C1 segment of cervical spinal cord (tissue), 14 donors: Measurements from ENCODE around the gene SLC16A3.

Experiments
- DNase-seq, 14 donors: peaks; one replicate each; lab custom pipeline; 2025; lab: John Stamatoyannopoulos, UW

SLC16A3 gene

DNA sequence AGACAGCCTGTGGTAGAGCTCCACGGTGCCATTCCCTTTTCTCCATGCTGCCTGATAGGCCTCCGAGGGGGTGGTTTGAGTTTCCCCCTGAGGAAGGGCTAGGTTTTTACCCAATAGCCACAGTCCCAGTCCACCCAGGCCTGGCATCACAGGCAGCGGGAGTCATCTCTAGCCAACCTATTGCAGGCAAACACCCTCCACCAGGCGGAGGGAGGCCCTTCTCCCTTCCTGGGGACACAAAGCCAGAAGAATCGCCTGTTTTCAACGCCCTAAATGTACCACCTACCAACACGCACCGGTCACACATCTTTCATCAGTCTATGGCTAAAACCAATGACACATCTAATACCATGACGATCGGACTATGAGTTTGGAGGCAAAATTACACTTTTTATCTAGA, 37.3 kb downstream of the SLC16A3 start:
- DNase-seq = no peak

DNA sequence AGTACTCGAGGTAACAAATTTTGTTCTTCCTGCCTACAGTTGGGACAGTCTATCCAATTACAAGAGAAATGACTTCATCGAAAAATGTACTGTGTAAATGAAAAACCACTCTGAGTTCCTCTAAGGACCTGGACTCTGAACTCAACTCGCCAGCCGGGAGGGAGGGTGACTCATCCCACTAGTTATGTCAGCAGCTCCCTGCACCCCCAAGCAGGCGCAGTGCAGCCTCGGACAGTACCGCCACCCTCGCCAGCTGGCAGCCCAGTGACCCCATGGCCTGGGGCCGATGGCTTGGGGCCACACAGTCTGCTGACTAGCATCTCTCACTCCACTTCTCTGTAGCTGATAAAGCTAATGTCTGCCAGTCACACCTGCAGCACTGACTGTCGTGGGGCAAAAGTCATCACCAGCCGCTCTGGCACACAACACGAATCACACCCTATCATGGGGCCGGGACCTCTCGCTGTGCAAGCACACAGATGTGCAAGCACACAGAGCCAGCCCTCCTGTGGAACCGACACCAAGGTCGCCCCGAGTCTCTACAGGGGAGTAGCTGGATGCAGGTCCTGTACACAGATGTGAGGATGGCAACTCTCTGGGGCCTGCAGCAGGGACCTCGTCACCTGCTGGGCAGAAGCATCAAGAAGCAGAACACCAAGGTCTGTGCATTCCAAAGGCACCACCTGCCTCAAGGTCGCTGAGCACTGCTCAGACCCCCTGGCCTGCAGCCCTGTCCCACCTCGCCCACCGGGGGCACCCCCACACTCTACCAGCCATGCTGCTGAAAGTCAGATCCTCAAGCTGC, 38.9 kb downstream of the SLC16A3 start:
- DNase-seq = peak in 13 of 14 donors; percentile 42 to 95 (median 82)

DNA sequence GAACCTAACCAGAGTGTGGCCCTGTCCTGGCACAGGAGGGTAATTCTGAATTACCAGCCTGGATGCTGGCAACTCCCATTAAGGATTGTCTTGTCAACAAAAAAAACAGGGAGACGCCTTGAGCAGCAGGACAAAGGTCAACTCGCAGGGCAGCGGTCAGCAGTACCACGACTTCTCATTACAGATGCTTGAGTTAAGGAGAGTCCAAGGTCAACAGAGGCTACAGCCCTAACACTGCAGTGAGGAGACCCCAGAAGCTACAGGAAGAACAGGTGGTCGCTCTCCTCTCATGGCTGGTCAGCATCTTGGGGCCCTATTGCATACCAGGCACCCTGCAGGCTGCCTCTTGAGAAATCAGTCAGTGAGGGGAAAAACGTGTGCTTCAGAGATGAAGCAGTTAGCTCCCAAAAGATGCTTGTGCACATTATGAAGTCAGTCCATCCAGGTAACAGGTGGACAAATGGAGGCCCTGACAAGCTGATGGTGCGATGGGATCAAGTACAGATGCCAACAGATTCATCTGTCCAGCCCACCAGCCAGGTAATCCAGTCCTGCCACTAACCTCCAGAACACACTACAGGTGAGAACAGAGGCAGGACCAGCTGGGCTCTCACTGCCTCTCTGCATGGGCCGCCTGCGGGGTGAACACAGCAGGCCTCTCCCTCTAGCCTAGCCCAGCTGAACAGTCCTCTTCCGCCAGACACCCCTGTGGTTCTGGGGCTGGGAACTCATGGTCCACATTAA, 40.5 kb downstream of the SLC16A3 start:
- DNase-seq = no peak

DNA sequence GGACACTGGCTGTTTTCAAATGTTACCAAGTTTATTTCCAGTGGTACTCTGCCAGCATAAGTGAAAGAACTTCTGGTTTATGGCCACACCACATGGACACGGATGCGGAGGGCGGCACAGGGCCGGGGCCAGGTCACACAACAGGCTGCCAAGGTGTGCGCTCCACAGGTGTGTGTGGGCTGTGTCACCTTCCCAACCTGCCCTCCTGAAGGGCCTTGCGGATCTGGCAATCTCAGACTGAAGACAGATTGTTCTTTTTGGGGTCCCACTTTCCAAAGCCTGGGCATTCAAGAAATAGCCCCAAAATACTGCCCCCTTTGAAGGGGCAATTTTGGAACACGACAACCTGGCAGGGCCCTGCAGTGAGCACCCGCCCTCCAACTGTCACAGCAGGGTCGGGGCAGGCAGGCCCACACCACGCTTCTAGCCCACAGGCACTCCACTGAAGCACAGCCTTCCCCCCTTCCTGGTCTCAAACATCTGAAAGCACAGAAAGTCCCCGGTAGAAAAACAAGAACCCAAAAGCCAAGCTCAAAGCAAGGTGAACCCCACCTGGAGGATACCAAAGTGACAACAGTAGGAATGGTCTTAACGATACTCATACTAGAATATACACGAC, 41.1 kb downstream of the SLC16A3 start:
- DNase-seq = no peak

DNA sequence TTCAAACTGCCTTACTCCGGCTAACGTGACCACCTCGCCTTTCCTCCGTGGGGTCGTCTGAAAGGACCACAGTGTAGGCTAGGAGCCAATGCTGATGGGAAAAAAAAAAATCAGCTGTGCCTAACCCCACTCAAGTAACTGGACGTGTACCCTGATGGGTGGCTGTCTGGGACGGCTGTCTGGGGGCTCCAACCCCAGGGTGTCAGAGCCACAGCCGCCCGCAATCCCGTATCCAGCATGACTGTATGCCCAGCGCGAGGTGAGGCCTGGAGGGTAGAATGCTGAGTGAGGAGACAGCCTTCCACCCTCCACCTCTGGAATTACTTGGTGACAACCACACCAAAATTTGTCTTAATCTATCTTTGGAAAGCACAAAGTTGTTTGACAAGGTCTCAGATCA, 41.8 kb downstream of the SLC16A3 start:
- no peak for DNase-seq

DNA sequence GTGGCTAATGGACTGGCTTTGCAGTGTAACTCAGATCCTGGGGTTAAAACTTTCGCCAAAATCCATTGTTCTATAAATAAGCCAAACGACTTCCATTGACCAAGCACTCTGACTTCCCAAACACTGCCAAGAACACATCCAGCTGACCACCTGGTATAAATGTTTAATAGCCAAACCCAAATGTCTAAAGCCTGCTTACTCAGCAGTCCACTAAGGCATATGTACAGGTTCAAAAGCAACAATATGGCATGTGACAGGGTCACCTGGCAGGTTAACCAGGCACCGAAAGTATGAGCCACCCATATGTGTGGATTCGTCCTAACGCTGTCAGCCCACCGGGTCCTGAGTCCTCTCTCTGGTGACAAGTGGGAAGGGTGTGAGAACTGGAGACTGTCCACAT, 42.6 kb downstream of the SLC16A3 start:
- DNase-seq = no peak

DNA sequence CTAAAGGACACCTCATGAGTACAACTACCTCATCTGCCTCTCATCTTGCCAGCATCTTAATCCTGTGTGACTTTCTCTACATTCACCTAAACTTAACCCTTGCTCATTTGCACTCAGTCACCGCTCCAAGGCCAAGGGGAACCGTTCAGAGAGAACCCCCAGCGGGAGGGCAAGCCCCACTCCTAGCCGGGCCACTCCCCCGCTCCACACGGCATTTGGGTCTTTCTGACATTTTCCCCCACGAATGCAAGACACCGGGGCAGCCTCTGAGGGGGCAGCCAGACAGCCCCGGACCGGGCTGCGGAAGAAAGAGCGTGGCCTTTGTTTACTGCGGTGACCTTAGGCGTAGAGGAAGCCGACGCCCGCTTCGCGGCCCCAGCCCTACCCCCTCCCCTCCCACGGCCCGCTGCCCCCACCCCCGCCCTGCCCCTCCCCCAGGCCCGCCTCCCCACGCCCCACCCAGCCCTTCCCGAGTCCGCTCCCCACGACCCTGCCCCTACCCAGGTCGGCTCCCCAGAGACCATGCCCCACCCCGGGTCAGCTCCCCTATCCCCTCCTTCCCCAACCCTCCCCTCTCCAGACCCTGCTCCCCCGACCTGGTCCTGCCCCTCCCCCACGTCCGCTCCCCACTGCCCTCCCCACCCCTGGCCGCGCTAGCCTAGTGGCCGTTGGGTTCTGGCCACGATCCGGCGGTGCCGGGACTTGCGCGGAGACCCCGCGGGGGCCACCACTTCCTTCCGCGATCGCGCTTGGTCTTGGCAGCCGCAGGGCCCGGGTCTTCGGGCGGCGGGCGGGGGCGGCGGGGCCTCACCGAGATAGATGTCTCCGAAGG, 43.9 kb downstream of the SLC16A3 start:
- peak in 5 of 14 donors; percentile 35 to 73 (median 66) for DNase-seq

DNA sequence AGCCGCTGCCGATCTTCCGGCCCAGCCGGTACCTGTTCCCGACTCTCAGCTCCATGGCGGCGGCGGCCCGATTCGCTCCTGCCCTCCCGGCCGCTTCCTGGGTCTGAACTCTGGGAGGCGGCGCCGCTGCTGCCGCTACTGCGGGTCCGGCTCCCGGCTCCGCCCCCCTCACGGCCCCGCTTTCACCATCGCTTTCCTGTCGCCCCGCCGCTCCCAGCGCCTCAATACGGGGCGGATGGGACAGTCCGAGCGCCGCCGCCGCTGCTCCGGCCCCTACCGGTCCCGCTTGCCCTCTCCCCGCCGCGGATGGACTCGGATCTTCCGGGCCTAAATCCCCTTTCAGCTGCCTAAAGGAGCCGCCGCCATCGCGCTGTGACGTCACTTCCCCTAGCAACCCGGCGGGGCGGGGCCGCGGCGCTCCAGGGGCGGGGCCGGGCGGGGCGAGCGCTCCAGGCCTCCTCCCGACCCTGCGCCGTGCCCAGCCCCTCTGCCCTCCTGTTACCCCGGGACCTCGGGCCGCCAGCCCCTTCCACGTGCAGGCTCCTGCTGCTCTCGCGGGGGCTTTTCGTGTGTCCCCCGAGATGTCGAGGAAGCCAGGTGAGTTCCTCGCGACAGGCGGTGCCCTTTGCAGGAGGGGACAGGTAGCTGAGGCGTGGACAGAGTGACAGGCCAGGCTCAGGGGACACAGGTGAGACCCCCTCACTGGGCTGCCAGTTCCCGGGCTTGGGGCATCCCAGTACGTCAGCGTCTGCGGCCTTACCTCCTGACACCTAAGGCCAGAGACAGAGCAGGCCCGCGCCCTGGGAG, 44.7 kb downstream of the SLC16A3 start, which contains the start of gene CSNK1D:
Gene CSNK1D, minus strand, starts transcription at position 374 of the 807 bp plus-strand sequence. Its CDS starts 319 bp downstream, at position 55.
- DNase-seq = peak; percentile 62 to 90 (median 80)

DNA sequence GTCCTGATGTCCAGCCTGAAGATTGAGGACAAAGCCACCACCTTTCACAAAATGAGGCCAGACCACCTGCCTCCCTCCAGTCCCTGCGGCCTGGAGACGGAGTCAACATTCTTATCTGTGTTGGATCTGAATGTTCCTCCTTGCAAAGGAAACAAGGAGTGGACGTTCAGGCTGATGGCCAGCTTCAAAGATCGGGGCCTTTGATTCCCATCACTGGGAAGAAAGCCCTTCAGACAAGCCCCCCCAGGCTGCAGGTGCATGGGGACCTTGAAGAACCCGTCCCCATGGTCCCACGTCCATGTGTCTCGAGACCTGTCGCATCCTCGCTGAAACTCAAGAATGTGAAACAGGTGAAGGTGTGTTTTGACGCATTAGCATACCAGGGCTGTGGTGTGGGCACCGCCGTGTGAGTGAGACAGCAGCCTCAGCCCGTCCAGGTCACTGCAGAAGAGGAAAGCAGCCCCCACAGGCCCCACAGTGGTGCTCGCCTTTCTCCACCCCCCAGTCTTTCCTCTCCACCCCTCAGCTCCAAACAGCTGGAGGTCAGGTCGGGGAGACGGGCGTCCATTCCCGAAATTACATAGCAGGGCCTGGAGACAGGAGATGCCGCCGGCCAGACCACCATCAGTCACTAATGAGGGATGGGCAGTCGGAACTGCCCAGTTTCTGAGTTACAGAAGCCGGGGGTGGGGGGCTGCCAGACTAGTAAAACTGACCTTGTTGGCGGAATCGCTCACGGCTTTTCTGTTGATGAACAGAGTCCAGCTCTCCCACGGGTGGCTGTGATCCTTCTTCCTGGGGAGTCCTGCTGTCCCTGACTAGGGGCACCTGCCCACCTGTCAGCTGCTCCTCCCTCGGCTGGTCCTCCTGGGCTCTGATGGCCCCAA, 45.5 kb downstream of the SLC16A3 start:
- DNase-seq = peak in 1 of 14 donors; percentile 56

DNA sequence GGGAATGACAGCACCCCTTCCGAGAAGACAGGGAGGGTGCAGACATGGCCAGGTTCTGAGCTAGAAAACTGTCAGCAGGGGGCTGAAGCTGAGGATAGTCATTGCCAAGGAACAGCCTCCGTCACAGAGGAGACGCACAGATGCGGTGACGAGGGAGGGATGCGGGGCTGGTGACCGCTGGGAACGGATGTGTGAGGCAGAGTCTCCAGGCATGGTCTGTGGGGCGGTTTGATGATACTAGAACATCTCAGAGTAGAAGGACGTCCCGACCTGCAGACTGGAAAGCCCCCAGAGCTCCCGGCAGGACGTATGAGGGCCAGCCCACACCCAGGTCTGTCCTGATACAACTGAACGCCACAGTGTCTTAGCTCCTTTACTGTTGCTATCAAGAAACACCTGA, 46.5 kb downstream of the SLC16A3 start:
- no peak for DNase-seq

DNA sequence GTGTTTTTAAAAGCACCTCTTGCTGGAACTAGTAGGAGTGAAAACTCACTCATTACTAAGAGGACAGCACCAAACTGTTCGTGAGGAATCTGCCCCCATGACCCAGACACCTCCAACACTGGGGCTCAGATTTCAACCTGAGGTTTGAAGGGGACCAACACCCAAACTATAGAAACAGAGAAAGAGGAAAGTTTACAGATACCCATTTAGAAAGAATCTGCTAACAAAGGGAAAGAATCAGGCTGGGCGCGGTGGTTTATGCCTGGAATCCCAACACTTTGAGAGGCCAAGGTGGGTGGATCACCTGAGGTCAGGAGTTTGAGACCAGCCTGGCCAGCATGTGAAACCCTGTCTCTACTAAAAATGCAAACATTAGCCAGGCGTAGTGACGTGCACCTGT, 48.1 kb downstream of the SLC16A3 start:
- DNase-seq = no peak

DNA sequence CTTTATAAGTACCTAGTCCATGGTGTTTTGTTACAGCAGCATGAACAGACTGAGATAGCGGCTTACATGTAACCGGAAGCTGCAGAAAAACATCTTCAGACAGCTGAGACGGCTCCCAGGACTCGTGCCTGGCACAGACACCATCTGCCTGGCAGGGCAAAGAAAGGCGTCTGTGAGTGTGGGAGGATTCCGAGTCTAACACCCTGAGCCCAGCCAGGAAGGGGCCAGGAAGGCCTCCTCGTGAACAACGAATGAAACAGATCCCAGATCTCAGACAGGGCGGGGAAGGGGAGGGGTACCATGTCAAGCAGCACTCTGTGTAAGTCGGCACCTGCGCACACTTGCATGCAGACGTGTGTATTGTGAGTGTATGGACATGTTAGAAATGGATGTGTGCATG, 49.0 kb downstream of the SLC16A3 start:
- peak in 1 of 14 donors; percentile 21 for DNase-seq

DNA sequence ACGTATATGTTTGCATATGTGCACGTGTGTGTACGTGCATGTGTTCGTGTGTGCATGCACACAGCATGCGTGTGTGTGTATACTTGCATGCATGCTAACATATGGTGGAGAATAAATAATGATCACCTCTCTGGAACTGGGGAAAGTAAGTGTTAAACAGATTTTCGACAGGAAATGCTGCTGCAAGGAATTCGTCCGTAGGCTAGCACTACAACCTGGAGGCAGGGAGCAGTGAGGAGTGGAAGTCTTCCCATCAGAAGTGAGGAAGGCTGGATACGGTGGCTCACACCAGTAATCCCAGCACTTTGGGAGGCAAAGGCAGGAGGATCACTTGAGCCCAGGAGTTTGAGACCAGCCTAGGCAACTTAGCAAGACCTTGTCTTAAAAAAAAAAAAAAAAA, 49.5 kb downstream of the SLC16A3 start:
- DNase-seq = no peak

DNA sequence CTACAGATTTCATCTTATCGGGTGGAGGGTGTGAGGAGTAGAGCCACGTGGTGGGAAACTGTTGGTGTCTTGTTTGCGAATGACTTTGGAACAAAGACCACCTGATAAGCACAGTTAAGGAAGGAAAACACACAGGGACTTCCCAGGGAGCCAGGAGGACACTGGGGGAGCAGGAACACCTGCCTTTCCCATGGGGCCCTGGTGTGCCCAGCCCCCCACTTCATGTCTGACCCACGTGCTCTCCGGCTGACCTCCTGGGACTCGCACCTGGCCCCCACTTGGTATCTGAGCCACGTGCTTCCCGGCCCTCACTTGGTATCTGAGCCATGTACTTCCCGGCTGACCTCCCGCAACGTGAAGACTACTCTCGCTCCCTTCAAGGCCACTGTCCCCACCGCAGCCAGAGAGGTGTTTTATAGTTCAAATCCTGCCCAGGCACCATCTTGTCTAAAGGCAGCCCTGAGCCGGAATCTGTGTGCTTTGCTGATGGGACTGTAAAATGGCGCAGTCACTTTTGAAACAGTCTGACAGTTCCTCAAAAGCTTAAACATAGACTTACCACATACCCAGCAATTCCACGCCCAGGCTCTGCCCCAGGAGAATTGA, 50.0 kb downstream of the SLC16A3 start:
- no peak for DNase-seq

DNA sequence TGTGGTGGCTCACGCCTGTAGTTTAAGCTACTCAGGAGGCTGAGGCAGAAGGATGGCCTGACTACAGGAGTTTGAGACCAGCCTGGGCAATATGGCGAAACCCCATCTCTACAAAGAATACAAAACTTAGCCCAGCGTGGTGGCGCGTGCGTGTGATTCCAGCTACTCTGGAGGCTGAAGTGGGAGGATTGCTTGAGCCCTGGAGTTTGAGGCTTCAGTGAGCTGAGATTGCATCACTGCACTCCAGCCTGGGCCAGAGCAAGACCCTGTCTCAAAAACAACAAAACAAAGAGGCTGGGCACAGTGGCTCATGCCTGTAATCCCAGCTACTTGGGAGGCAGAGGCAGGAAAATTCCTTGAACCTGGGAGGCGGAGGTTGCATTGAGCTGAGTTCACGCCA, 51.7 kb downstream of the SLC16A3 start:
- DNase-seq = no peak

DNA sequence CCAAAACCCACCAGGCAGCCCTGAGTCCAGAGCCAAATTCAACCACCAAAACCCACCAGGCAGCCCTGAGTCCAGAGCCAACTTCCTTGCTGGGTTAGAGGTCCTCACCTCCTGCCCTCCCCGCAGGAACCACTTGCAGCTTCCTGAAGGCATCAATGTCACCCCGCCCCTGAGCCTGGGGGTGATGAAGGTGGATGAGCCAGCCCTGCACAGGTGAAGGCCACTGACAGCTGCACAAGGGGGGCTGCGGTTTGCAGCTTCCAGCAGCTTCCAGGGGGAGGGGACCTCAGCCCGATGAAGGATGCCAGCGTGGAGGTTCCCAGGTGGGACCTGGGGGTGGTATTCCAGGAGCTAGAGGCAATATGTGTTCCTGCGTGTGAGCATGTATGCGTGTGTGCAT, 52.2 kb downstream of the SLC16A3 start:
- DNase-seq = no peak

DNA sequence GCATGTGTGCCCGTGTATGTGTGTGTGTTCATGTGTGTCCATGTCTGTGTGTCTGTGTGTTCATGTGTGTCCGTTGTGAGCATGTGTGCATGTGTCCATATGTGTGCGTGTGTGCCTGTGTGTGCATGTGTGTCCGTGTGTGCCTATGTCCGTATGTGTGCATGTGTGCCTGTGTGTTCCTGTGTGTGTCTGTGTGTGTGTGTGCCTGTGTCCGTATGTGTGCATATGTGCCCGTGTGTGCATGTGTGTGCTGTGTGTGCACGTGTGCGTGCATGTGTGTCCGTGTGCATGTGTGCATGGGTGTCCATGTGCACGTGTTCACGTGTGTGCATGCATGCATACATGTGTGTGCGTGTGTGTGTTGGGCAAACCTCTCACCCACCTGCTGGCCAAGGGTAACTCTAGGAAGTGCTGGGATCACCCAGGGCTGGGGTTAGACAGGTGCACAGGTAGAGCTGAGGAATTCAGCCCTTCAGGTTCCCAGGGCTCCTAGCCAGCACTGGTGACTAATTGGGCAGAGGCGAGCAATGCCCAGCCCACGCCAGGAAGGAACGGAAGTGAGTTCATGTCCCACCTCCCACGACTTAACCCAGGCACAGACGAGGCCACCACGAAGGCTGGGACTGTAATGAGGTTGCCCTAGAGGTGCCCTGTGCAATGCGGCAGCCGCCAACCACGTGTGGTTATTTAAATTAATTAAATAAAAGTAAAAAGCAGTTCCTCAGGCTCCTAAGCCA, 52.8 kb downstream of the SLC16A3 start:
- no peak for DNase-seq
